ENCODE data around the gene SH3RF3. TPM values are rescaled to one million over a fixed set of nuclear protein-coding genes. Genes with fewer than 3 reads are reported as not detected.

Gene SH3RF3
- total RNA-seq, 1 donor from 2014 or later = under 0.01 TPM

- TF ChIP-seq, protein P1, sequence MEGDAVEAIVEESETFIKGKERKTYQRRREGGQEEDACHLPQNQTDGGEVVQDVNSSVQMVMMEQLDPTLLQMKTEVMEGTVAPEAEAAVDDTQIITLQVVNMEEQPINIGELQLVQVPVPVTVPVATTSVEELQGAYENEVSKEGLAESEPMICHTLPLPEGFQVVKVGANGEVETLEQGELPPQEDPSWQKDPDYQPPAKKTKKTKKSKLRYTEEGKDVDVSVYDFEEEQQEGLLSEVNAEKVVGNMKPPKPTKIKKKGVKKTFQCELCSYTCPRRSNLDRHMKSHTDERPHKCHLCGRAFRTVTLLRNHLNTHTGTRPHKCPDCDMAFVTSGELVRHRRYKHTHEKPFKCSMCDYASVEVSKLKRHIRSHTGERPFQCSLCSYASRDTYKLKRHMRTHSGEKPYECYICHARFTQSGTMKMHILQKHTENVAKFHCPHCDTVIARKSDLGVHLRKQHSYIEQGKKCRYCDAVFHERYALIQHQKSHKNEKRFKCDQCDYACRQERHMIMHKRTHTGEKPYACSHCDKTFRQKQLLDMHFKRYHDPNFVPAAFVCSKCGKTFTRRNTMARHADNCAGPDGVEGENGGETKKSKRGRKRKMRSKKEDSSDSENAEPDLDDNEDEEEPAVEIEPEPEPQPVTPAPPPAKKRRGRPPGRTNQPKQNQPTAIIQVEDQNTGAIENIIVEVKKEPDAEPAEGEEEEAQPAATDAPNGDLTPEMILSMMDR (IDR thresholded peaks at IDR 0.05; ENCODE audit: insufficient read depth, low read length, severe bottlenecking) = no peak
- no peak overlapping the region for H3K4me3 ChIP-seq (ENCODE audit: low read depth, low read length)
- FAIRE-seq = no peak
These were observed 158.4 kb downstream of the SH3RF3 start for GRCh38 chr2:109287413-109287812.

DNA sequence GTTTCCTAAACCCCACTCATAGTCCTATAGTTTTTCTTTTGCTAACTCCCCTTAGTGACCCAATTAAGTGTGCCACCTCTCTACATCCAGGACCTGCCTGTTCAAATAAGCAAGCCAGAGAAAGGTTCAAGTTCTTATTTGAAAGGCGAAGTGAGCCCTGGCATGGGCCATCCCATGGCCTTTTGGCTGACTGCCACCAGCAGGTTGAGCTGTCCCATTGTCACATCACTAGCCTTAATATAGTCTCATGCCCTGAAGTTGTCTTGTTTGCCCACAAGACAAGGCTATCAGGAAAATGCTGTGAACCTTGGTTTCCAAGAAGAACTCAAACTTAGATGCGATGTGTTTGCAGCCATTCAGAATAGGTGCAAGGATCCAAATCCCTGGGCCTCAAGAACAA lies 158.8 kb downstream of the SH3RF3 start:
- Histone ChIP-seq H3K27me3 (ENCODE audit: control insufficient read depth, insufficient read depth, low read length) (peaks cover 8% of the 10 kb centered on the region), H3K36me3 (ENCODE audit: control insufficient read depth, insufficient read depth, low read length) (no peaks in the 10 kb centered on the region), H3K4me3 (ENCODE audit: low read depth, low read length) (no peak overlapping the region)
- FAIRE-seq (peak; percentile 18), DNase-seq (ENCODE audit: low read depth) (no peak)
- TF ChIP-seq, protein P1 (IDR thresholded peaks at IDR 0.05; ENCODE audit: insufficient read depth, low read length, severe bottlenecking) = no peak

More at GRCh38 chr2:109287413-109287812, 158.4 kb downstream of the SH3RF3 start:
- H3K27me3 ChIP-seq (ENCODE audit: control insufficient read depth, insufficient read depth, low read length) = peaks cover 8% of the 10 kb centered on the region
- DNase-seq (ENCODE audit: low read depth) = no peak
- H3K36me3 ChIP-seq (ENCODE audit: control insufficient read depth, insufficient read depth, low read length) = no peaks in the 10 kb centered on the region

GRCh38 chr2:109288544-109289368 lies 159.8 kb downstream of the SH3RF3 start:
- Histone ChIP-seq H3K27me3 (ENCODE audit: control insufficient read depth, insufficient read depth, low read length) (peaks cover 8% of the 10 kb centered on the region), H3K4me3 (ENCODE audit: low read depth, low read length) (no peak overlapping the region), H3K36me3 (ENCODE audit: control insufficient read depth, insufficient read depth, low read length) (no peaks in the 10 kb centered on the region)
- FAIRE-seq (no peak), DNase-seq (ENCODE audit: low read depth) (no peak)
- TF ChIP-seq, protein P1 (IDR thresholded peaks at IDR 0.05; ENCODE audit: insufficient read depth, low read length, severe bottlenecking) = no peak

GRCh38 chr2:109289504-109290222 lies 160.7 kb downstream of the SH3RF3 start:
- FAIRE-seq = no peak
- no peak for DNase-seq (ENCODE audit: low read depth)

GRCh38 chr2:109290887-109291643 lies 162.1 kb downstream of the SH3RF3 start:
- peaks cover 2% of the 10 kb centered on the region for H3K27me3 ChIP-seq (ENCODE audit: control insufficient read depth, insufficient read depth, low read length)
- TF ChIP-seq, protein P1 (IDR thresholded peaks at IDR 0.05; ENCODE audit: insufficient read depth, low read length, severe bottlenecking) = no peak
- FAIRE-seq (no peak), DNase-seq (ENCODE audit: low read depth) (peak; percentile 7)
- H3K36me3 ChIP-seq (ENCODE audit: control insufficient read depth, insufficient read depth, low read length) = no peaks in the 10 kb centered on the region
- H3K4me3 ChIP-seq (ENCODE audit: low read depth, low read length) = no peak overlapping the region

More at GRCh38 chr2:109289504-109290222, 160.7 kb downstream of the SH3RF3 start:
- TF ChIP-seq, protein P1 (IDR thresholded peaks at IDR 0.05; ENCODE audit: insufficient read depth, low read length, severe bottlenecking) = no peak
- Histone ChIP-seq H3K27me3 (ENCODE audit: control insufficient read depth, insufficient read depth, low read length) (peaks cover 9% of the 10 kb centered on the region), H3K4me3 (ENCODE audit: low read depth, low read length) (no peak overlapping the region), H3K36me3 (ENCODE audit: control insufficient read depth, insufficient read depth, low read length) (no peaks in the 10 kb centered on the region)

Data from bronchial epithelial cell (primary cell).